Stimulated activated CD8-positive, alpha-beta memory T cell treated with anti-CD3 and anti-CD28 coated beads, Interleukin-15, amount 100 ng/mL, for 24 hours (primary cell): ENCODE results near the gene PCBP2.

Experiments
- DNase-seq: peaks from one replicate; pipeline ENCODE4 v3.0.0-alpha.2; 2020; ENCODE audit warnings: low read depth

Gene PCBP2

DNA sequence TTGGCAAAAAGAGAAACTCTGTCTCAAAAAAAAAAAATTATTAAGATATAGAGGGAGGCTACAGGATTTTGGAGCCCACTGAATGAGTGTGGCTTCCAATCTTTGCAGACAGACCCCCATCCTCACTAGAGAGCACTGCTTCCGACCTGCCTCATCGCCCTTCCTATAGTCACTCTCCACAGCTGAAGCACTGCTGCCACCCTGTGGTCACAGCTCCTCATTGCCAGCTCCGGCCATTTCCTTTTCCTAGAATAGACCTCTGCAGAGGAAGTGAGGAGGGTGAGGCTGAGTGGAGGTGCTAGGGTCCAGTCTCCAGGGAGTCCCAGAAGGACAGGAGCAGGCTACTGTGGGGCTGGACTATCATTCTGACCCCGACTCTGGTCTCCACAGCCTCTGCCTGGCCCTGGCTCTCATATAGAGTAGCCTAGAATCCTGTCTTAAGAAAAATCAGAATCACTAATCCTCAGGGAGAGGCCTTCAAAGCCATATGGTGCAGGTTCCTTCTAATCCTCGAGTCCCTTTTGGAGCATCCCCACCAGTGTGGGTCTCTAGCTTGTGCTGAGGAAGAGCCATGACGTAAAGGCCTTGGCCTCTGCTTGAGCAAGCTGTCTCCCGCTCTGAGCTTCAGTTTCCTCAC lies 56.8 kb downstream of the PCBP2 start:
- DNase-seq = peak; percentile 53

DNA sequence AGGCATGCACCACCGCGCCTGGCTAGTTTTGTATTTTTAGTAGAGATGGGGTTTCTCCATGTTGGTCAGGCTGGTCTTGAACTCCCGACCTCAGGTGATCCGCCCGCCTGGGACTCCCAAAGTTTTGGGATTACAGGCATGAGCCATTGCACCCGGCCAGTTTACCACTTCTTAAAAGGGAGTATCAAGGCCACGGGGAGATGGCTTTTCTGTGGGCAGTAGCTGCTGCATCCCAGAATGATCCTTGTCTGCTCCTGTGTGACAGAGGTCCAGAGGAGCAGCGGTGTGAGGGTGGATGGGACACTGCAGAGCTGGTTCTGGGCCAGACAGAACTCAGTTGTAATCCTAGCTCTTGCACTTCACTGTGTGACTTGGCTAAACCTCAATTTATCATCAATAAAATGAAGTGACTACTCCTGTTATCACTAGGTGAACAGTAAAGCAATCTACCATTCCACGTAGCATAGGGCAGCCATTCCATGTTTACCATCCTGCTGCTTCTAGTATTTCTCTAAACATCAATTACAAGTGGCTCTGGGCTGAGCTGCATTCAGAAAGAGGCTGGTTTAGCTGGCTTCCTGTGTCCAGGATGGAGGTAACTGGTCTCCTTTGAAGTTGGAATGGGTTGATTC lies 58.4 kb downstream of the PCBP2 start:
- no peak for DNase-seq

DNA sequence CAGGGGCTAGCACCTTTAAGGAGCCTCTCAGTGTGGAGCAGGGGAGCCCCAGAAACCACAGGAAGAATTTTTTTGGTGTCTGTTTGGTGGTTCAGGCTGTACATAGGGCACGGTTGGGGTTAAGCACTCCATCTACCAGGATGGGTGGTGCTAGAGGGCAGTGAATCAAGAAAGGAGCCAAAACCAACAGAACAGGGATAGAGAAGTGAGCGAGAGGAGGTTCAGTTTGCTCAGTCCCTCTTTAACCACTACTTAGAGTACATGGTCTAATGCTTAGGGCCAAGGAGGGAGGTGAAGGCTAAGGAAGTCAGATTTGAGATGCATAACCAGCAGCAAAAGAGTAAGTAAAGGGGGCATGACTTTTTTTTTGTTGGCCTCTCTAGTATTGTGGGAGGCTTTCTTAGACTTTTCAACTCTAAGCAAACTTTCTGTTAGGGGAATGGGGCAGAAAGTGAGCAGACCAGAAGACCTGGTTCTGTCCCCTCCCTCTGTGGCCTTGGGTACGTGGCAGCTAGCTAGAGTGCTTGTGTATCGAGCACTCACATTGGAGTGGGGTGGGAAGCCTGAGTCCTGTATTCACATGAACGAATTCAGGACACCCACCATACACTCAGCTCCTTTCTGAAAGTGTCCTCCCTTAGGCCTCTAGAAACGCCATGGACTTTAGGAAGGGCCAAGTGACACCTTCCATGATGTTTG lies 62.0 kb downstream of the PCBP2 start:
- no peak for DNase-seq

- no peak for DNase-seq
Measured at GRCh38 chr12:53514628-53515290, 62.9 kb downstream of the PCBP2 start.

DNA sequence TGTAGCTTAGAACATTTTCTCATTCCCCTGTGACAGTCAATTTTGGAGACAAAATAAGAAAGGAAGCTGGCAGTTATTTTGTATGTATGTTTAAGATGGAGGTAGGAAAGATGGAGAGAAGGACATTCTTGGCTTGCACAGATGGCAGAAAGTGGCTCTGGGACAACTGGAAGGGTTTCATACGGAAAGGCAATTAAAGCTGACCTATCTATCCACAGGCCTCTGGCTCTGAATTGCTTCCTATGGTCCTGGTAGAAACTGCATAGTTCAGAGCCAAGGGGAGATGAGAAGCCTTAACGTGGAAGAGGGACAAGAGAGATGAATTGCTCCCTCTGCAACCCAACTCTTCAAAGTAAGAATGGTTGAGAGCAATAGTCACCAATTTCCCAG lies 63.4 kb downstream of the PCBP2 start:
- DNase-seq = no peak

DNA sequence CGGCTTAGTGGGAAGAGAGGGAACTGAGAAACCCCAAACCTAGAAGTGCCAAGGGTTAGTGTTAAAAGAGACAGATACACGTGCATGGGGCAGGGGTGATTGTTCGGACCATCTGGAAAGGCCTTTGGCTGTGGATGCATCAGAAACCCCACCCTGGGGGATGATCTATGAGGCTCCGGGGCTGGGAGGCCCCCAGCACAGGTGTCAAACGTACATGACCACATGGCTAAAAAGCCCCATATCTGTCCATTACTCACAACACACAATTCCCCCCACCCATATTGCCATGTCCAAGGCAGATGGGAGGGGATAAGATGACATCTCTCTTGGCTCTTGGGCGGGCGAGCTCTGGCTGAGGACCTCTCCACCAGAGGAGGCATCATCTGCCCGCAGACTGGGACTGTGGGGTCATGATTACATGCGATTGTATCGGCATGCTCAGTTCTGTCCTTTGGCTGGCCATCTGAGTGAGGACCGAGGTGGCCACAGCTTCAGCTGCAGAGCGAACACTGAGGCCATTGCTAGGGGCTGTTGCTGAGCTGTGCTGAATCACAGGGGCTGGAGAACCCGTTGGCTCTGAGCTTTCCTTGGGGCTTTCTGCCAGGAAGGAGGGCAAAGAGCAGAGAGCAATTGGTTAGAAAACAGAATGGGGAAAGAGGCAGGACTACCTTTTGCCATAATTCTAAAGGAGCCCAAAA lies 65.0 kb downstream of the PCBP2 start:
- DNase-seq = no peak

DNA sequence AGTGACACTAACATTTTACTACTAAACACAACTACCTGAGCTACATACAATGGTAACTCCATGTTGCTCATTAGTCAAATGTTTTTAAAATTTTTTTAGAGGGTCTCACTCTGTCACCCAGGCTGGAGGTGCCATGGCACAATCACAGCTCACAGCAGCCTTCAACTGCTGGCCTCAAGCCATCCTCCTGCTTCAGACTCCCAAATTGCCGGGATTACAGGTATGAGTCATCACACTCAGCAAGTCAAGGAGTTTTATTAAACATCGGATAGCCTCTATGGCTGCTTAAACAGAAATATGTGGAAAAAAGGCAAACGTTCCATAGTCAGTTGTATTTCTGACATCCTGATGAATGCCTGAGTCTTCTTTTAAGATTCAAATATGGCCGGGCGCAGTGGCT lies 66.5 kb downstream of the PCBP2 start:
- no peak for DNase-seq

- DNase-seq = no peak
Measured at GRCh38 chr12:53523131-53523530, 71.2 kb downstream of the PCBP2 start.

DNA sequence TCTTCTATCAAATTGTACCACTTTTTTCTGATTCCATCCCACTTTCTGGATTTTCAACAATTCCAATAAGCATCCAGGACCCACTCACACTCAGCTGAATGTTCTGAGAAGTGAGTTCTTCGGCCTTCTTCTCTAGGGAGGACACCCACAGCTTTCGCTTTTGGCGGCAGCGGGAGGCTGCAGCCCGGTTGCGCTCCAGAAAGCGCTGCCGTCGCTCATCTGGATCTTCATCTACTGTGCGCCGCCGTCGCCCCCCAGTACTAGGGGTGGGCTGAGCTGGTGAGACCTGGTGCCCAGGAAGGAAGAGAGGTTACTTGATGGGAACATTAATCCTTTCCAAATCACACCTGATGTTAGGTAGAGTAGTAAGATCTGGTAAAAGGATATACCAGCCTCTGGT lies 72.6 kb downstream of the PCBP2 start:
- DNase-seq = no peak

- DNase-seq = no peak
Measured at GRCh38 chr12:53530061-53530460, 78.2 kb downstream of the PCBP2 start.
